ENCODE results near the gene TICAM2.

TICAM2 gene

GRCh38 chr5:115553082-115553481, 49.2 kb downstream of the TICAM2 start:
- TF ChIP-seq, protein P1, sequence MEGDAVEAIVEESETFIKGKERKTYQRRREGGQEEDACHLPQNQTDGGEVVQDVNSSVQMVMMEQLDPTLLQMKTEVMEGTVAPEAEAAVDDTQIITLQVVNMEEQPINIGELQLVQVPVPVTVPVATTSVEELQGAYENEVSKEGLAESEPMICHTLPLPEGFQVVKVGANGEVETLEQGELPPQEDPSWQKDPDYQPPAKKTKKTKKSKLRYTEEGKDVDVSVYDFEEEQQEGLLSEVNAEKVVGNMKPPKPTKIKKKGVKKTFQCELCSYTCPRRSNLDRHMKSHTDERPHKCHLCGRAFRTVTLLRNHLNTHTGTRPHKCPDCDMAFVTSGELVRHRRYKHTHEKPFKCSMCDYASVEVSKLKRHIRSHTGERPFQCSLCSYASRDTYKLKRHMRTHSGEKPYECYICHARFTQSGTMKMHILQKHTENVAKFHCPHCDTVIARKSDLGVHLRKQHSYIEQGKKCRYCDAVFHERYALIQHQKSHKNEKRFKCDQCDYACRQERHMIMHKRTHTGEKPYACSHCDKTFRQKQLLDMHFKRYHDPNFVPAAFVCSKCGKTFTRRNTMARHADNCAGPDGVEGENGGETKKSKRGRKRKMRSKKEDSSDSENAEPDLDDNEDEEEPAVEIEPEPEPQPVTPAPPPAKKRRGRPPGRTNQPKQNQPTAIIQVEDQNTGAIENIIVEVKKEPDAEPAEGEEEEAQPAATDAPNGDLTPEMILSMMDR (IDR thresholded peaks at IDR 0.05; ENCODE audit: control insufficient read depth, extremely low read depth, insufficient read depth): no peak

GRCh38 chr5:115551415-115551814, 50.9 kb downstream of the TICAM2 start:
- TF ChIP-seq, protein P1 (IDR thresholded peaks at IDR 0.05; ENCODE audit: control insufficient read depth, extremely low read depth, insufficient read depth): no peak
- H3K4me3 ChIP-seq (ENCODE audit: low read depth, low read length): no peak overlapping the region
- no peak for DNase-seq (ENCODE audit: low read depth)

More at GRCh38 chr5:115553082-115553481, 49.2 kb downstream of the TICAM2 start:
- H3K4me3 ChIP-seq (ENCODE audit: low read depth, low read length): no peak overlapping the region
- DNase-seq (ENCODE audit: low read depth): no peak

- no peak for DNase-seq (ENCODE audit: low read depth)
- no peak overlapping the region for H3K4me3 ChIP-seq (ENCODE audit: low read depth, low read length)
- TF ChIP-seq, protein P1 (IDR thresholded peaks at IDR 0.05; ENCODE audit: control insufficient read depth, extremely low read depth, insufficient read depth): no peak
These were observed 53.1 kb downstream of the TICAM2 start for GRCh38 chr5:115549154-115549553.

DNA sequence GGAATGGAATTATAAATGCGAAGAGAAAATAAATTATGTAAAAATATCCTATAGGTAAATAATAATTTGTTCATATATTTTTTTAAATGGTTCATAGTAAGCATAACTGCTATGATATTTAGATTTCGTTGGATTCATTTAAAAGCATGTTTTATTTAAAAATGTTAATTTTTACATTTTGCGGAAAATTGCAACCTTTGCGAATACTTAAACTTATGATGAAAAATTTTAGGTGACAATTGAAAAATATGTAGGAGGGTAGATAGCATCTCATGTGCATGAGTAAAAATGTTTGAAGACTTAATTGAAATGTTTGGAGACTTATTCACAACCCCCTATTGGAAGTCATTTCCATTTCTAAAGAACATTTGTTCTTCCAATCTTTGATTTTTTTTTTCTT, 53.6 kb downstream of the TICAM2 start:
- no peak for DNase-seq (ENCODE audit: low read depth)
- no peak overlapping the region for H3K4me3 ChIP-seq (ENCODE audit: low read depth, low read length)
- TF ChIP-seq, protein P1 (IDR thresholded peaks at IDR 0.05; ENCODE audit: control insufficient read depth, extremely low read depth, insufficient read depth): no peak

DNA sequence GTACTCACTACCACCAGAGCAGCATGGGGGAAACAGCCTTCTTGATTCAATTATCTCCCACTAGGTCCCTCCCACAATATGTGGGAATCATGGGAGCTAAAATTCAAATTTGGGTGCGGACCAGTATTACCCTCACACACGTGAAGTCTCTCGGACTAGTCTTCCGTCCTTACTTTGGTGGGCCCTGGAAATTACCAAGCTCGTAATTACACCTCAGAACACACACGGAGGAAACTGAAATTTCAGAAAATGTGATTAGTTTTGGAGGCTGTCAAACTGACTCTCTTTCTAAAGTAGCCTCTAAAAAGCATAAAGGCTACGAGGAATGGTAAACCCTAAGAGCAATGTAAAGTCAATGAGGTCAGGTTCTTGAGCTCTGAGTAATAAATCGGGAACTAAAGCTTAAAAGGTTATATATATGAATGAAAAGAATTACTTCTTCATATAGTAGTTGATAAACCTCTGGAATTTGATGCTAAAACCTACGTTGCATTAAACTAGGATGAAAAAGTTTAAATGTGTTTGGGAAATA, 56.9 kb downstream of the TICAM2 start:
- DNase-seq (ENCODE audit: low read depth): no peak
- TF ChIP-seq, protein P1 (IDR thresholded peaks at IDR 0.05; ENCODE audit: control insufficient read depth, extremely low read depth, insufficient read depth): no peak
- no peak overlapping the region; the same call in 1 of the 2 replicates for H3K4me3 ChIP-seq (ENCODE audit: low read depth, low read length)

DNA sequence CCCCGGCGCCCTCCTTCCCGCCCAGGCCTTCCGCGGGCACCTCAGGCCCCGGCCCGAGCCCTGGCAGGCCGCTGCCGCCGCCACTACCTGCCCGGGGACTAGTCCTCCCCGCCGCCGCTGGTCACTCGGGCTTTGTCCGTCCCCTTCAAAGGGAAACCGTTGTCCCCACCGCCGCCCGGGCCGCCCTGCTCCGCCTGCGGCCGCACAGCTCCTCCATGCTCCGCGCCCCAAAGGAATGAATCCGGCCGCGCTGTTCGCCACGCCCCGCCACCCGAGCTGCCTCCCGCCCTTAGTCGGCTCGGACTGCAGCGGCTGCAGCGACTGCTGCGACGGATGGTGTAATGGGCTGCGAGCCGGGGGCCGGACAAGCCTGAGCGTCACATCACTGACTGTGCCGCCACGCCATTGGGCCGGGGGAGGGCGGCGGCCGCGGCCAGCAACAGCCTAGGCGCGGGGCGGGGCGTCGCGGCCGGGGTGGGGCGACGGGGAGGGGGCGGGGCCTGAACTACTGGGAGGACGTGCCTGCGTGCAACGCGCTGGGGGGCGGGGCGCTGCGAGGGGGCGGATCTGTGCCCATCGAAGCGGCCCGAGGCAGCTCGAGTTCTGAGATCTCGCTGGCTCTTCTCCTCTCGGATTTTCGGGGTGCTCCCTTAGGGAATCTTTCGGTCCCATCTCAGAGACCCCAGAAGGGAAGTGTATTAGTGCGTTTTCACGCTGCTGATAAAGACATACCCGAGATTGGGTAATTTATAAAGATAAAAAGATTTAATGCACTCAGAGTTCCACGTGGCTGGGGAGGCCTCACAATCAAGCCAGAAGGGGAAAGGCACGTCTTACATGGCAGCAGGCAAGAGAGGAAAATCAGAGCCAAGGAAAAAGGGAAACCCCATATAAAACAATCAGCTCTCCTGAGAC, 57.6 kb downstream of the TICAM2 start, which contains the start of gene FEM1C:
TSS of gene FEM1C (minus strand) at position 340 of the 915 bp plus-strand sequence. CDS start 1,282 bp downstream, outside the sequence.
- peak; percentile 89 for DNase-seq (ENCODE audit: low read depth)
- H3K4me3 ChIP-seq (ENCODE audit: low read depth, low read length): peak within 1 kb of the TSS; percentile 64
- TF ChIP-seq, protein P1 (IDR thresholded peaks at IDR 0.05; ENCODE audit: control insufficient read depth, extremely low read depth, insufficient read depth): no peak
